PFSK-1 (cell line): ENCODE measurements around the gene MAN2A2.

Experiments used
- POLR2AphosphoS5 ChIP-seq: IDR thresholded peaks from 2 replicates; pipeline ENCODE4 v1.6.1; 2012; ENCODE audit warnings: low read depth, mild to moderate bottlenecking, control low read depth, low read length, moderate library complexity
- SIN3A ChIP-seq: IDR thresholded peaks from 2 replicates; pipeline ENCODE4 v1.6.1; 2012; ENCODE audit warnings: mild to moderate bottlenecking, low read length, moderate library complexity, borderline replicate concordance; ENCODE audit not compliant: insufficient read depth
- TAF1 ChIP-seq: IDR thresholded peaks from 2 replicates; pipeline ENCODE4 v1.6.1; 2012; ENCODE audit warnings: low read length, control low read depth, borderline replicate concordance; ENCODE audit not compliant: insufficient read depth
- TF ChIP-seq, protein P1 (sequence below), 2 experiments: IDR thresholded peaks; 2 replicates each; pipeline versions ENCODE4 v1.6.1 to v1.8.0; 2011 to 2012; ENCODE audit warnings: low read depth in 2 of 2, low read length in 2 of 2, control low read depth in 1 of 2, inconsistent platforms in 1 of 2, mild to moderate bottlenecking in 1 of 2, moderate library complexity in 1 of 2; ENCODE audit not compliant: insufficient read depth in 1 of 2

DNA sequence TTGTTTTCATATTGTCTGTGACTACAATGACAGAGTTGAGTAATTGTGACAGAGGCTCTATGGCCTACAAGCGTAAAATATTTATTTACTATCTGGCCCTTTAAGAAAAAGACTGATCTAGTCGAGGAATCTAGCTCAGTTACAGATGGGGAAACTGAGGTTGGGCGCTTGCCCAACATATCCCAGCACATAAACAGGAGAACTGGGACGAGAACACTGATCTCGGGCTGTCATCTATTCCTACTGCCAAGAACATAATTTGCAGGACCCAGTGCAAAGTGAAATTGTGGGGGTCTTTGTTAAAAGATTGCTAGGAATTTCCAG lies 16.8 kb upstream of the MAN2A2 start:
- TF ChIP-seq TAF1, result no peak
- TF ChIP-seq, protein P1, sequence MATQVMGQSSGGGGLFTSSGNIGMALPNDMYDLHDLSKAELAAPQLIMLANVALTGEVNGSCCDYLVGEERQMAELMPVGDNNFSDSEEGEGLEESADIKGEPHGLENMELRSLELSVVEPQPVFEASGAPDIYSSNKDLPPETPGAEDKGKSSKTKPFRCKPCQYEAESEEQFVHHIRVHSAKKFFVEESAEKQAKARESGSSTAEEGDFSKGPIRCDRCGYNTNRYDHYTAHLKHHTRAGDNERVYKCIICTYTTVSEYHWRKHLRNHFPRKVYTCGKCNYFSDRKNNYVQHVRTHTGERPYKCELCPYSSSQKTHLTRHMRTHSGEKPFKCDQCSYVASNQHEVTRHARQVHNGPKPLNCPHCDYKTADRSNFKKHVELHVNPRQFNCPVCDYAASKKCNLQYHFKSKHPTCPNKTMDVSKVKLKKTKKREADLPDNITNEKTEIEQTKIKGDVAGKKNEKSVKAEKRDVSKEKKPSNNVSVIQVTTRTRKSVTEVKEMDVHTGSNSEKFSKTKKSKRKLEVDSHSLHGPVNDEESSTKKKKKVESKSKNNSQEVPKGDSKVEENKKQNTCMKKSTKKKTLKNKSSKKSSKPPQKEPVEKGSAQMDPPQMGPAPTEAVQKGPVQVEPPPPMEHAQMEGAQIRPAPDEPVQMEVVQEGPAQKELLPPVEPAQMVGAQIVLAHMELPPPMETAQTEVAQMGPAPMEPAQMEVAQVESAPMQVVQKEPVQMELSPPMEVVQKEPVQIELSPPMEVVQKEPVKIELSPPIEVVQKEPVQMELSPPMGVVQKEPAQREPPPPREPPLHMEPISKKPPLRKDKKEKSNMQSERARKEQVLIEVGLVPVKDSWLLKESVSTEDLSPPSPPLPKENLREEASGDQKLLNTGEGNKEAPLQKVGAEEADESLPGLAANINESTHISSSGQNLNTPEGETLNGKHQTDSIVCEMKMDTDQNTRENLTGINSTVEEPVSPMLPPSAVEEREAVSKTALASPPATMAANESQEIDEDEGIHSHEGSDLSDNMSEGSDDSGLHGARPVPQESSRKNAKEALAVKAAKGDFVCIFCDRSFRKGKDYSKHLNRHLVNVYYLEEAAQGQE (IDR thresholded peaks at IDR 0.05; ENCODE audit: insufficient read depth in 1 of 2, low read depth in 2 of 2, low read length in 2 of 2), result no peak
- TF ChIP-seq SIN3A, result no peak
- no peak for TF ChIP-seq POLR2AphosphoS5
